Ectodermal cell (in vitro differentiated cells): ENCODE data around the gene RCAN1.
"Not testable (repeated sequence)": the region's sequence is repeated elsewhere in the genome, so short reads cannot be mapped to it uniquely, and the experiment has no call there.

Source experiments
- H3K27ac ChIP-seq: 2 replicates; pipeline ENCODE4 v1.7.0; 2013; ENCODE audit warnings: mild to moderate bottlenecking, low read depth, low read length; ENCODE audit not compliant: insufficient read depth, poor library complexity, severe bottlenecking
- H3K27me3 ChIP-seq: 2 replicates; pipeline ENCODE4 v1.7.0; 2013; ENCODE audit warnings: mild to moderate bottlenecking, low read length; ENCODE audit not compliant: insufficient read depth, control insufficient read depth, poor library complexity, severe bottlenecking
- H3K36me3 ChIP-seq: one replicate; pipeline ENCODE4 v1.7.0; 2013; ENCODE audit warnings: low read length; ENCODE audit not compliant: control insufficient read depth, insufficient read depth
- H3K4me1 ChIP-seq: one replicate; pipeline ENCODE4 v1.7.0; 2013; ENCODE audit warnings: low read length; ENCODE audit not compliant: control insufficient read depth, insufficient read depth
- H3K4me3 ChIP-seq: 2 replicates; pipeline ENCODE4 v1.7.0; 2013; ENCODE audit warnings: low read depth, low read length, control low read depth; ENCODE audit not compliant: insufficient read depth
- H3K9me3 ChIP-seq: 2 replicates; pipeline ENCODE4 v1.7.0; 2013; ENCODE audit warnings: mild to moderate bottlenecking, low read length, moderate library complexity; ENCODE audit not compliant: control insufficient read depth
- WGBS, 2 experiments: methylation state at CpG; one replicate each; pipeline ENCODE4 v1.1.7; 2013; ENCODE audit warnings: missing lambda C conversion rate in 2 of 2; 5-methylcytosine and 5-hydroxymethylcytosine counted together

Gene RCAN1

DNA sequence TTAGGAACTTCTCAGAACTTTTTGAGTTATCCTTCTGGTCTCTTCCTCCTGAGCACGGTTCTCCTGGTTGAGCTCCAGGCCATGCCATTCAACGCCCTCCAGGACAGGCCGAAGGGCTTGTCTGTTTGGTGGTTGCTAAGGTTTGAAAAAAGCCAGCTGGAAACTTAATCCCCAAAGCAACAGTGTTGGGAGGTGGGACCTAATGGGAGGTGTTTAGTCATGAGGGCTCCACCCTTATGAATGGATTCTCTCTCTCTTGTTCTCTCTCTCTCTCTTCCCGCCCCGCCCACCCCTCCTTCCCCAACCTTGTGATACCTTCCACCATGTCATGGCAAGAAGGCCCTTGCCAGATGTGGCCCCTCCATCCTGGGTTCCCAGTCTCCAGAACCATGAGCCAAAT, 103.7 kb downstream of the RCAN1 start:
- no peaks in the 10 kb centered on the region for H3K4me1 ChIP-seq
- no peaks in the 10 kb centered on the region for H3K9me3 ChIP-seq
- no peaks in the 10 kb centered on the region for H3K36me3 ChIP-seq
- no peaks in the 10 kb centered on the region for H3K27me3 ChIP-seq
- no peak overlapping the region for H3K4me3 ChIP-seq
- no peak overlapping the region for H3K27ac ChIP-seq
- WGBS, 2 experiments = 94% methylated on average over 5 of the region's 5 CpGs

DNA sequence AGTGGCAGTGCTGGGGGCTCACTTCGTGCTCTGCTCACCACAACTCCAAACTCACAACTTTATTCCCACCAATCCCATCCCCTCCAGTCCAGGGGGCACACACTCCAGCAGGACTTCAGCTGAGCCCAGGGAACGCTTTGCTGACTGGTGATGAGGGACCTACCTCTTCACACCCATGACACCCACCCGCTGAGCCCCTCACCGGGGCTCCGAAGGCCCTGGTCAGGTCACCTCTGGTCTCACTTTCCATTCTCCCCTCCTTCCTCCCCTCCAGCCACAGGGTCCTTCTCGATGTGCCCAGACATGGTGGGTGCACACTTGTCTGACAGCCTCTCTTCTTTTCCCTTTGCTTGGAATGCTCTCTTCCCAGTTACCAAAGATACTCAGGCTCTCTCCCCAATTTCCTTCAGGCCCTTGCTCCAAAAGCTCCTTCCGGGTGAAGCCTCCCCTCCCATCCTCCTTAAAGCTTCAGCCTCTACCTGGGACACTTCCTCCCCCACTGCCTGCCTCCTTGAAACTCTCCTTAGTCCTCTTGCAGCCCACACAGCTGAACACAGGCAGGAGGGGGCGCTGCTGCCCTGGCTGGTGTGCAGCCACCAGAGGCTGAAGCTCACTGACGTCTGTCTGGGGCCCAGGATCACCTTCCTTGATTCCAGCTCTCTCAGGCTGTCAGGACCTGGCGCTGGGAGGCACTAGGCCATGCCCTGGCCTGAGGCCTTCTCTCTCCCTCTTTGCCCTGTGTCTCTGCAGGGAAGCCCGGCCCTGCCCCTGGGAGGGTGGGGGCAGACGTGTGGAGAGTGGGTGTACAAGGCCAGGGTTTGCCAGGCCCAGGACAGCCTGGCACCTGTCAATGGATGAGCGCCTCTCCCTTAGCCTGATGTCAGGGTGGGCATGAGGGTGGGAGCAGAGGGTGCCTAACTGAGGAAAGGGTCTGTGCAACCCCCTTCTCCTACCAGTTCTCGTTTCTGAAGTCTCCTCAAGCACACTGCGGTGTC, 104.5 kb downstream of the RCAN1 start:
- H3K9me3 ChIP-seq = no peaks in the 10 kb centered on the region
- H3K27me3 ChIP-seq = no peaks in the 10 kb centered on the region
- 76 to 77% methylated on average over 15 of the region's 15 CpGs for WGBS, 2 experiments
- no peaks in the 10 kb centered on the region for H3K4me1 ChIP-seq
- H3K36me3 ChIP-seq = no peaks in the 10 kb centered on the region
- no peak overlapping the region for H3K27ac ChIP-seq
- H3K4me3 ChIP-seq = no peak overlapping the region

DNA sequence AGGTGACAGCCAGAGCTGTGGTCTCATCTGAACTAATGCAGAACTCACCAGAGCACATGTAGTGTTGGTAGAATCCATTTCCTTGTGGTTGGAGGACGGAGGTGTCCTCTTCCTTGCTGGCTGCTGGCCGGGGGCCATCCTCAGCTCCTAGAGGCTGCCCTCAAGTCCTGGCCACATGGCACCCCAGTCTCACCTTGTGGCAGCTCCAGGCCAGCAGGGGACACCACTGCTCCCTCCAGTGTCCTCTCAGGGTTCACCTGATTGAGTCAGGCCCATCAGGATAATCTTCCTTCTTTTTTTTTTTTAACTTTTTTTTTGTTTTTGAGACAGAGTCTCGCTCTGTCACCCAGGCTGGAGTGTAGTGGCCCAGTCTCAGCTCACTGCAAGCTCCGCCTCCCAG, 105.8 kb downstream of the RCAN1 start:
- WGBS, 2 experiments = 90 to 95% methylated on average over 4 of the region's 4 CpGs
- Histone ChIP-seq H3K27me3 (no peaks in the 10 kb centered on the region), H3K4me1 (no peaks in the 10 kb centered on the region), H3K4me3 (no peak overlapping the region), H3K36me3 (no peaks in the 10 kb centered on the region), H3K27ac (no peak overlapping the region), H3K9me3 (no peaks in the 10 kb centered on the region)

GRCh38 chr21:34504595-34504994, 110.3 kb downstream of the RCAN1 start:
- Histone ChIP-seq H3K4me3 (no peak overlapping the region), H3K27ac (no peak overlapping the region), H3K9me3 (no peaks in the 10 kb centered on the region), H3K27me3 (no peaks in the 10 kb centered on the region), H3K36me3 (no peaks in the 10 kb centered on the region), H3K4me1 (no peaks in the 10 kb centered on the region)
- WGBS, 2 experiments = 91% methylated on average over 2 of the region's 2 CpGs

GRCh38 chr21:34502480-34503106, 112.3 kb downstream of the RCAN1 start:
- Histone ChIP-seq H3K27ac (no peak overlapping the region), H3K9me3 (no peaks in the 10 kb centered on the region), H3K36me3 (no peaks in the 10 kb centered on the region), H3K4me1 (no peaks in the 10 kb centered on the region), H3K27me3 (no peaks in the 10 kb centered on the region), H3K4me3 (no peak overlapping the region)
- 91 to 92% methylated on average over 3 of the region's 3 CpGs for WGBS, 2 experiments

- no peaks in the 10 kb centered on the region for H3K4me1 ChIP-seq
- no peaks in the 10 kb centered on the region for H3K9me3 ChIP-seq
- H3K36me3 ChIP-seq = no peaks in the 10 kb centered on the region
- H3K27me3 ChIP-seq = no peaks in the 10 kb centered on the region
- H3K27ac ChIP-seq = no peak overlapping the region
- 81 to 86% methylated on average over 1 of the region's 1 CpG for WGBS, 2 experiments
- H3K4me3 ChIP-seq = no peak overlapping the region
Measured at GRCh38 chr21:34501716-34502115, 113.2 kb downstream of the RCAN1 start.

DNA sequence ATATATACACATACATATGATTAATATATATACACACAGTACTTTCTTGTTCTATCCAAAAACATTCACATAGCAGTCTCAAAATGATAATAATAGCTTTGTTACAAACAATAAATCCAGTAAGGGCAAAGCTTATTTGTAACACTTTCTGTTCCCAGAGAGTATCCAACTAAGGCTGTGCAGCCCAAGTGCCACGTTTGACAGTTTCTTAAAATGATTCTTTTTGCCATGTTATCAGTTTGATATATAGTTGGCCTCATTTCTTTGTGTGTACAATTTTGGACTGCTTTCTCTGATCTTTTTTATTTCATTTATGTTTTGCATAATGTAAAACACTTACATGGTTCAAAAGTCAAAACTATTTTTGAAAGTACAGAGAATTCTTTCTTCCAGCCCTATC, 114.7 kb downstream of the RCAN1 start:
- 86 to 90% methylated on average over 1 of the region's 1 CpG for WGBS, 2 experiments
- no peak overlapping the region for H3K27ac ChIP-seq
- no peaks in the 10 kb centered on the region for H3K27me3 ChIP-seq
- no peaks in the 10 kb centered on the region for H3K9me3 ChIP-seq
- no peak overlapping the region for H3K4me3 ChIP-seq
- no peaks in the 10 kb centered on the region for H3K4me1 ChIP-seq
- H3K36me3 ChIP-seq = no peaks in the 10 kb centered on the region

GRCh38 chr21:34499116-34499515, 115.8 kb downstream of the RCAN1 start:
- Histone ChIP-seq H3K4me3 (no peak overlapping the region), H3K27ac (no peak overlapping the region), H3K36me3 (no peaks in the 10 kb centered on the region), H3K9me3 (no peaks in the 10 kb centered on the region), H3K4me1 (no peaks in the 10 kb centered on the region), H3K27me3 (no peaks in the 10 kb centered on the region)
- 88% methylated on average over 4 of the region's 4 CpGs for WGBS, 2 experiments

DNA sequence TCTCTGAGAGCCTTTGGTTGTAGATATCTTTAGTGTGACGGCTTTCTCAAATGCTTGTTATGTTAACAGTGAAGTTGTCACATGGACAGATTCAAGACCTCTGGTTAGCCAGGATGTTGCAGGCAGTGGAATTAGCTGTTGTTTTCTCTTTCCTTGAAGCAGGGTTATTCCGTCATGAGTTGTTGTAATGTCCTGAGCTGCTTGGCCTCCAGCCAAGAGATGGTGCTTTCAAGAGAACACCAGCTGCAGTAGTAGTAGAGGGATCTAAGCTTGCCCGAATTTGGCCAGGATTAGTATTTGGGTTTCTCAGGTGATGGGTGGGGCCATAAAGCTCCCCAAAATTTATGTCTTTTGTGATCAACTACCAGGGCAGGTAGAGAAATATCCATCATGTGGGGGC, 116.3 kb downstream of the RCAN1 start:
- Histone ChIP-seq H3K9me3 (no peaks in the 10 kb centered on the region), H3K4me3 (no peak overlapping the region), H3K27ac (no peak overlapping the region), H3K36me3 (no peaks in the 10 kb centered on the region), H3K27me3 (no peaks in the 10 kb centered on the region), H3K4me1 (no peaks in the 10 kb centered on the region)
- 92% methylated on average over 3 of the region's 3 CpGs for WGBS, 2 experiments

- not testable (repeated sequence) for H3K36me3 ChIP-seq, H3K27me3 ChIP-seq, H3K4me1 ChIP-seq, H3K27ac ChIP-seq, H3K4me3 ChIP-seq, H3K9me3 ChIP-seq
- no CpG with 5 or more reads among the region's 5 CpGs for WGBS, 2 experiments
Measured at GRCh38 chr21:34483854-34484253, 131.1 kb downstream of the RCAN1 start.
